ENCODE results near the gene ACAA2.

Gene ACAA2

GRCh38 chr18:49827996-49828395, 14.7 kb upstream of the ACAA2 start:
- H3K27me3 ChIP-seq (ENCODE audit: insufficient read depth, low read length, poor library complexity), result peaks cover 11% of the 10 kb centered on the region
- H4K20me1 ChIP-seq (ENCODE audit: insufficient read depth, low read length), result no peaks in the 10 kb centered on the region
- no peak overlapping the region for H3K4me2 ChIP-seq (ENCODE audit: insufficient read depth, low read length)
- no peak overlapping the region for H3K9ac ChIP-seq (ENCODE audit: low read depth, low read length)
- no peak overlapping the region for H3K4me3 ChIP-seq (ENCODE audit: low read depth in 1 of 2, low read length in 2 of 2)
- H3K27ac ChIP-seq (ENCODE audit: low read length), result no peak overlapping the region
- no peaks in the 10 kb centered on the region for H3K9me3 ChIP-seq (ENCODE audit: insufficient read depth, low read length, severe bottlenecking)
- no peaks in the 10 kb centered on the region for H3K79me2 ChIP-seq (ENCODE audit: insufficient read depth, low read length)
- no peak for TF ChIP-seq CTCF (IDR thresholded peaks at IDR 0.05; ENCODE audit: borderline replicate concordance, extremely low read depth, low read length, poor library complexity, severe bottlenecking)
- no peak for TF ChIP-seq EZH2 (IDR thresholded peaks at IDR 0.05; ENCODE audit: borderline replicate concordance, low read depth, low read length, severe bottlenecking)
- H2AFZ ChIP-seq (ENCODE audit: low read depth, low read length), result no peak overlapping the region
- no peaks in the 10 kb centered on the region for H3K4me1 ChIP-seq (ENCODE audit: insufficient read depth, low read length)
- DNase-seq (no peak), ATAC-seq (ENCODE audit: insufficient read depth, low read depth) (no peak)
- no peaks in the 10 kb centered on the region for H3K36me3 ChIP-seq (ENCODE audit: insufficient read depth, low read length)

GRCh38 chr18:49819823-49820671, 6.7 kb upstream of the ACAA2 start:
- peak; percentile 70 for DNase-seq
- no peaks in the 10 kb centered on the region for H3K79me2 ChIP-seq (ENCODE audit: insufficient read depth, low read length)
- no peaks in the 10 kb centered on the region for H4K20me1 ChIP-seq (ENCODE audit: insufficient read depth, low read length)
- H3K27me3 ChIP-seq (ENCODE audit: insufficient read depth, low read length, poor library complexity), result peaks cover 5% of the 10 kb centered on the region
- no peaks in the 10 kb centered on the region for H3K36me3 ChIP-seq (ENCODE audit: insufficient read depth, low read length)
- H3K4me1 ChIP-seq (ENCODE audit: insufficient read depth, low read length), result peaks cover 20% of the 10 kb centered on the region
- 0 out of 2 replicates have a peak overlapping the region, but pooled peaks have one; percentile 12 for H3K4me2 ChIP-seq (ENCODE audit: insufficient read depth, low read length)
- peak overlapping the region; percentile 50; the same call in 1 of the 2 replicates for H3K27ac ChIP-seq (ENCODE audit: low read length)
- H2AFZ ChIP-seq (ENCODE audit: low read depth, low read length), result no peak overlapping the region
- no peak overlapping the region for H3K9ac ChIP-seq (ENCODE audit: low read depth, low read length)
- ATAC-seq (ENCODE audit: insufficient read depth, low read depth), result peak; percentile 93
- TF ChIP-seq EZH2 (IDR thresholded peaks at IDR 0.05; ENCODE audit: borderline replicate concordance, low read depth, low read length, severe bottlenecking) (no peak), CTCF (IDR thresholded peaks at IDR 0.05; ENCODE audit: borderline replicate concordance, extremely low read depth, low read length, poor library complexity, severe bottlenecking) (no peak)
- no peak overlapping the region for H3K4me3 ChIP-seq (ENCODE audit: low read depth in 1 of 2, low read length in 2 of 2)
- no peaks in the 10 kb centered on the region for H3K9me3 ChIP-seq (ENCODE audit: insufficient read depth, low read length, severe bottlenecking)

GRCh38 chr18:49819071-49819662, 5.8 kb upstream of the ACAA2 start:
- peaks cover 20% of the 10 kb centered on the region for H3K4me1 ChIP-seq (ENCODE audit: insufficient read depth, low read length)
- H3K79me2 ChIP-seq (ENCODE audit: insufficient read depth, low read length), result no peaks in the 10 kb centered on the region
- TF ChIP-seq CTCF (IDR thresholded peaks at IDR 0.05; ENCODE audit: borderline replicate concordance, extremely low read depth, low read length, poor library complexity, severe bottlenecking), result no peak
- no peak for TF ChIP-seq EZH2 (IDR thresholded peaks at IDR 0.05; ENCODE audit: borderline replicate concordance, low read depth, low read length, severe bottlenecking)
- ATAC-seq (ENCODE audit: insufficient read depth, low read depth), result no peak
- no peaks in the 10 kb centered on the region for H3K36me3 ChIP-seq (ENCODE audit: insufficient read depth, low read length)
- no peak for DNase-seq
- no peaks in the 10 kb centered on the region for H4K20me1 ChIP-seq (ENCODE audit: insufficient read depth, low read length)
- no peak overlapping the region for H3K9ac ChIP-seq (ENCODE audit: low read depth, low read length)
- no peaks in the 10 kb centered on the region for H3K9me3 ChIP-seq (ENCODE audit: insufficient read depth, low read length, severe bottlenecking)
- 0 out of 2 replicates have a peak overlapping the region, but pooled peaks have one; percentile 12 for H3K4me2 ChIP-seq (ENCODE audit: insufficient read depth, low read length)
- no peak overlapping the region for H3K27ac ChIP-seq (ENCODE audit: low read length)
- H3K4me3 ChIP-seq (ENCODE audit: low read depth in 1 of 2, low read length in 2 of 2), result no peak overlapping the region
- H2AFZ ChIP-seq (ENCODE audit: low read depth, low read length), result no peak overlapping the region
- H3K27me3 ChIP-seq (ENCODE audit: insufficient read depth, low read length, poor library complexity), result peaks cover 2% of the 10 kb centered on the region
